ENCODE results near the gene FOXF2.
"Not testable (repeated sequence)": the region's sequence is repeated elsewhere in the genome, so short reads cannot be mapped to it uniquely, and the experiment has no call there.

DNA sequence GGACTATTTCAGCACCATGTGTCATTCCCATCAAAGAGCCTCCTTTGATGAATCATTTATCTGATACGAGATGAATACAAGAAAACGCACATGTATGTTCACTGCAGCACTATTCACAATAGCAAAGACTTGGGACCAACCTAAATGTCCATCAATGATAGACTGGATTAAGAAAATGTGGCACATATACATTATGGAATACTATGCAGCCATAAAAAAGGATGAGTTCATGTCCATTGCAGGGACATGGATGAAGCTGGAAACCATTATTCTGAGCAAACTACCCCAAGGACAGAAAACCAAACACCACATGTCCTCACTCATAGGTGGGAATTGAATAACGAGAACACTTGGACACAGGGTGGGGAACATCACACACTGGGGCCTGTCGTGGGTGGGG, 27.7 kb upstream of the FOXF2 start:
- TF ChIP-seq, protein P1, sequence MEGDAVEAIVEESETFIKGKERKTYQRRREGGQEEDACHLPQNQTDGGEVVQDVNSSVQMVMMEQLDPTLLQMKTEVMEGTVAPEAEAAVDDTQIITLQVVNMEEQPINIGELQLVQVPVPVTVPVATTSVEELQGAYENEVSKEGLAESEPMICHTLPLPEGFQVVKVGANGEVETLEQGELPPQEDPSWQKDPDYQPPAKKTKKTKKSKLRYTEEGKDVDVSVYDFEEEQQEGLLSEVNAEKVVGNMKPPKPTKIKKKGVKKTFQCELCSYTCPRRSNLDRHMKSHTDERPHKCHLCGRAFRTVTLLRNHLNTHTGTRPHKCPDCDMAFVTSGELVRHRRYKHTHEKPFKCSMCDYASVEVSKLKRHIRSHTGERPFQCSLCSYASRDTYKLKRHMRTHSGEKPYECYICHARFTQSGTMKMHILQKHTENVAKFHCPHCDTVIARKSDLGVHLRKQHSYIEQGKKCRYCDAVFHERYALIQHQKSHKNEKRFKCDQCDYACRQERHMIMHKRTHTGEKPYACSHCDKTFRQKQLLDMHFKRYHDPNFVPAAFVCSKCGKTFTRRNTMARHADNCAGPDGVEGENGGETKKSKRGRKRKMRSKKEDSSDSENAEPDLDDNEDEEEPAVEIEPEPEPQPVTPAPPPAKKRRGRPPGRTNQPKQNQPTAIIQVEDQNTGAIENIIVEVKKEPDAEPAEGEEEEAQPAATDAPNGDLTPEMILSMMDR (IDR thresholded peaks at IDR 0.05; ENCODE audit: low read depth, low read length) = not testable (repeated sequence)
- TF ChIP-seq POLR2A (IDR thresholded peaks at IDR 0.05; ENCODE audit: extremely low read depth, insufficient read length); MYC (IDR thresholded peaks at IDR 0.05; ENCODE audit: low read depth, low read length); MAX (IDR thresholded peaks at IDR 0.05; ENCODE audit: low read depth, low read length): not testable (repeated sequence)

Data from NB4 (cell line).